SU-DHL-6 (cell line): Measurements from ENCODE around the gene ERBB4.

Experiments
- H2AFZ ChIP-seq: fragments of 200-600 bp; sonication (generic); 2 replicates; pipeline ENCODE4 v1.6.1; 2014; ENCODE audit warnings: low read depth, mild to moderate bottlenecking, moderate library complexity, mixed read lengths, antibody characterized with exemption, low read length; ENCODE audit not compliant: severe bottlenecking
- H3F3A ChIP-seq: fragments of 200-600 bp; shearing (Covaris generic); 2 replicates; pipeline ENCODE4 v1.6.0; 2016; ENCODE audit warnings: antibody characterized with exemption, mild to moderate bottlenecking; ENCODE audit not compliant: insufficient read depth
- H3K27ac ChIP-seq: fragments of 200-600 bp; sonication (generic); 2 replicates; pipeline ENCODE4 v1.5.1; 2016; ENCODE audit warnings: low read depth, mild to moderate bottlenecking, low read length, moderate library complexity, mixed read lengths
- H3K27me3 ChIP-seq: fragments of 200-600 bp; sonication (generic), shearing (Covaris generic); 2 replicates; pipeline ENCODE4 v1.6.0; 2014; ENCODE audit warnings: mild to moderate bottlenecking, low read length
- H3K36me3 ChIP-seq: fragments of 200-600 bp; sonication (generic); 2 replicates; pipeline ENCODE4 v1.6.1; 2014; ENCODE audit warnings: mild to moderate bottlenecking, low read length, mixed read lengths
- H3K4me2 ChIP-seq: fragments of 300-600, 200-600 bp; shearing (Covaris generic), sonication (generic); 2 replicates; pipeline ENCODE4 v1.6.0; 2014; ENCODE audit warnings: low read length, low read depth, mild to moderate bottlenecking; ENCODE audit not compliant: poor library complexity, severe bottlenecking
- H3K4me3 ChIP-seq: fragments of 200-600 bp; sonication (generic); 2 replicates; pipeline ENCODE4 v1.5.1; 2014; ENCODE audit warnings: antibody characterized with exemption, low read length, mild to moderate bottlenecking, mixed read lengths; ENCODE audit not compliant: insufficient read depth, poor library complexity, severe bottlenecking
- H3K79me2 ChIP-seq: fragments of 200-600 bp; sonication (generic); 2 replicates; pipeline ENCODE4 v1.6.1; 2014; ENCODE audit warnings: mild to moderate bottlenecking, low read length, moderate library complexity; ENCODE audit not compliant: insufficient read depth
- H3K9ac ChIP-seq: fragments of 200-600 bp; sonication (generic); 2 replicates; pipeline ENCODE4 v1.7.0; 2014; ENCODE audit warnings: mild to moderate bottlenecking, low read length
- H3K9me2 ChIP-seq: fragments of 200-600 bp; sonication (generic); replicated peaks from 2 replicates; pipeline ENCODE4 v1.6.1; 2014; ENCODE audit warnings: low read length; ENCODE audit not compliant: insufficient read depth
- H3K9me3 ChIP-seq: fragments of 200-600 bp; sonication (generic); 2 replicates; pipeline ENCODE4 v1.6.1; 2014; ENCODE audit warnings: low read length, mixed read lengths; ENCODE audit not compliant: insufficient read depth
- H4K20me1 ChIP-seq: fragments of 200-600 bp; sonication (generic); 2 replicates; pipeline ENCODE4 v1.6.1; 2014; ENCODE audit warnings: low read depth, mild to moderate bottlenecking, antibody characterized with exemption, low read length, moderate library complexity, mixed read lengths
- CTCF ChIP-seq: fragments of 200-600 bp; sonication (generic); IDR thresholded peaks from one replicate; pipeline ENCODE4 v1.5.1; 2017; ENCODE audit warnings: antibody characterized with exemption, mild to moderate bottlenecking, low read length, moderate library complexity; ENCODE audit not compliant: insufficient read depth, poor library complexity, severe bottlenecking
- EZH2phosphoT487 ChIP-seq: fragments of 200-600 bp; sonication (generic), shearing (Covaris generic); conservative IDR thresholded peaks from 2 replicates; pipeline ENCODE4 v1.6.1; 2018; ENCODE audit warnings: mild to moderate bottlenecking, antibody characterized with exemption, low read length, moderate library complexity, mixed read lengths

The ERBB4 gene

GRCh38 chr2:212266297-212266696 is 272.3 kb downstream of the ERBB4 start:
- Histone ChIP-seq H3K9me2 (no peaks in the 10 kb centered on the region), H3K9ac (no peak overlapping the region), H3K27me3 (no peaks in the 10 kb centered on the region), H3F3A (no peaks in the 10 kb centered on the region), H3K4me3 (no peak overlapping the region), H2AFZ (no peak overlapping the region), H3K9me3 (no peaks in the 10 kb centered on the region), H3K27ac (no peak overlapping the region), H3K4me2 (no peak overlapping the region), H3K36me3 (no peaks in the 10 kb centered on the region), H4K20me1 (no peaks in the 10 kb centered on the region), H3K79me2 (no peaks in the 10 kb centered on the region)
- TF ChIP-seq CTCF (no peak), EZH2phosphoT487 (no peak)

DNA sequence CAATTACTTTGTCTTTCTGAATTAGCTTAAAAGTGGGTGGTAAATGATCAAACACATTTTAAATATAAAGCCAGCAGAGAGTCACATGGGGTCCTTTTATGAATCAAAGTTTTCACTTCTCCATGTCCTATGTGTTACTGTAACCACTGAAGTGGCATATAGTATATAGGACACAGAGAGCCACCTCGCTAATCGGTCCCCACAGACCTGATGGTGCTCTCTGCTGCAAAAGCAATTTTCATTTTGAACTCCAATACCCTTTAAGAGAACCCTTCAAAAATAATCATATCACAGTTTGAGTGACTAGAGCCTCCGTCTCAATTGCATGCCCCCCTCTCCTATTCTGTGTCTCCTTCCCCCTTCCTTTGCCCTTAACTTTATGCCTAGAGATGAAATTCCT is 272.8 kb downstream of the ERBB4 start:
- H3K9ac ChIP-seq: no peak overlapping the region
- H3K9me2 ChIP-seq: no peaks in the 10 kb centered on the region
- H4K20me1 ChIP-seq: no peaks in the 10 kb centered on the region
- H3F3A ChIP-seq: no peaks in the 10 kb centered on the region
- no peak overlapping the region for H2AFZ ChIP-seq
- no peaks in the 10 kb centered on the region for H3K36me3 ChIP-seq
- H3K9me3 ChIP-seq: no peaks in the 10 kb centered on the region
- H3K27me3 ChIP-seq: no peaks in the 10 kb centered on the region
- H3K4me3 ChIP-seq: no peak overlapping the region
- no peaks in the 10 kb centered on the region for H3K79me2 ChIP-seq
- H3K27ac ChIP-seq: no peak overlapping the region
- no peak overlapping the region for H3K4me2 ChIP-seq
- TF ChIP-seq CTCF: no peak
- TF ChIP-seq EZH2phosphoT487: no peak

GRCh38 chr2:212264187-212264586 is 274.4 kb downstream of the ERBB4 start:
- Histone ChIP-seq H3K9me2 (no peaks in the 10 kb centered on the region), H3F3A (no peaks in the 10 kb centered on the region), H3K4me2 (no peak overlapping the region), H4K20me1 (no peaks in the 10 kb centered on the region), H2AFZ (no peak overlapping the region), H3K79me2 (no peaks in the 10 kb centered on the region), H3K9me3 (no peaks in the 10 kb centered on the region), H3K27ac (no peak overlapping the region), H3K4me3 (no peak overlapping the region), H3K36me3 (no peaks in the 10 kb centered on the region), H3K9ac (no peak overlapping the region), H3K27me3 (no peaks in the 10 kb centered on the region)
- TF ChIP-seq CTCF (no peak), EZH2phosphoT487 (no peak)

DNA sequence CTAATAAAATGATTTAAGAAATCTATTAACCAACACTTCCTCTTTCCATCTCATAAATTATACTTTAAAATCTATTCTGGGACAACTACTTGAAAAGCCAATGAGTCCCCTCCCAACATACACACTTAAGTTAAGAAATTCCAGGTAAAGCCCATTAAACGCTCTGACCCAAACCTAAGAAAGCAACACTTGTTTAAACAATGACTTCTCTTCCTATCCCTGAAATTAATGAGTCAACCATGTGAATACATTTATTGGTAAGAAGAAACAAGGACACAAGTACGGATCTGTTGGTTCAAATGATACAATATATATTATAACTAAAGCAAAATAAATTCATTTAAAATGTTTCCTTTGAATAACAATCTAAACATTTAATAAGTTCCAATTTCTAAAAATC is 279.4 kb downstream of the ERBB4 start:
- H3K36me3 ChIP-seq: no peaks in the 10 kb centered on the region
- H3K79me2 ChIP-seq: no peaks in the 10 kb centered on the region
- H3K9me3 ChIP-seq: no peaks in the 10 kb centered on the region
- no peak overlapping the region for H3K9ac ChIP-seq
- no peak overlapping the region for H3K4me2 ChIP-seq
- H3K4me3 ChIP-seq: no peak overlapping the region
- no peaks in the 10 kb centered on the region for H3K9me2 ChIP-seq
- TF ChIP-seq CTCF (no peak), EZH2phosphoT487 (no peak)
- no peaks in the 10 kb centered on the region for H3F3A ChIP-seq
- 0 out of 2 replicates have a peak, but pooled peaks cover 3% of the 10 kb centered on the region for H4K20me1 ChIP-seq
- H2AFZ ChIP-seq: no peak overlapping the region
- no peak overlapping the region for H3K27ac ChIP-seq
- H3K27me3 ChIP-seq: no peaks in the 10 kb centered on the region
